Chondrocyte (in vitro differentiated cells): Measurements from ENCODE around the gene HDDC2. TPM values are rescaled to one million over a fixed set of nuclear protein-coding genes. Genes with fewer than 3 reads are reported as not detected.

Source experiments
- DNase-seq: peaks from one replicate; pipeline ENCODE4 v3.0.0; 2021; ENCODE audit warnings: mixed read lengths, low spot score
- H3K27ac Mint-ChIP-seq: one replicate; pipeline ENCODE4 v1.8.0; 2021; ENCODE audit warnings: mild to moderate bottlenecking, moderate library complexity, mixed read lengths; ENCODE audit not compliant: unreplicated experiment
- H3K27me3 Mint-ChIP-seq: 2 replicates; pipeline ENCODE4 v1.8.0; 2021; ENCODE audit warnings: low read depth, mixed read lengths
- H3K36me3 Mint-ChIP-seq: 2 replicates; pipeline ENCODE4 v1.8.0; 2021; ENCODE audit warnings: low read depth, mixed read lengths
- H3K4me1 Mint-ChIP-seq: 2 replicates; pipeline ENCODE4 v1.8.0; 2021; ENCODE audit warnings: low read depth, mild to moderate bottlenecking, mixed read lengths
- H3K4me3 Mint-ChIP-seq: one replicate; pipeline ENCODE4 v1.8.0; 2021; ENCODE audit warnings: mild to moderate bottlenecking, moderate library complexity, mixed read lengths; ENCODE audit not compliant: unreplicated experiment
- H3K9me3 Mint-ChIP-seq: 2 replicates; pipeline ENCODE4 v1.8.0; 2021; ENCODE audit warnings: low read depth, mixed read lengths
- CTCF ChIP-seq: fragments of 200-600 bp; sonication (generic); IDR thresholded peaks from 2 replicates; pipeline ENCODE4 v1.5.0; 2021; ENCODE audit warnings: antibody characterized with exemption, mild to moderate bottlenecking, moderate library complexity
- long read RNA-seq: library from polyadenylated mRNA; stranded (forward); transcript quantifications from one replicate; pipeline ENCODE4 v2.0.0, GENCODE V29; 2021
- total RNA-seq: library from RNA; stranded (reverse); gene quantifications from 3 replicates; pipeline ENCODE4 v1.2.1, GENCODE V29; 2021

HDDC2 gene
- 46.4 to 62.4 TPM (median 49.4 TPM) in 3 replicates for total RNA-seq
- long read RNA-seq, transcript HDDC2-202 (6 exons, 918 nt), result major isoform, 19 of 51 reads
- long read RNA-seq, transcript HDDC2-201 (5 exons, 1,350 nt), result minor isoform, 14 of 51 reads
- long read RNA-seq, partial matches to known transcripts, result 4 of 51 reads
- long read RNA-seq, other reads (novel, unspliced or antisense), result 14 of 51 reads

GRCh38 chr6:125301435-125302391, at the start of gene HDDC2:
Gene HDDC2, minus strand, starts transcription at chr6:125301967. Its CDS starts 35 bp downstream, at chr6:125301932.
- peaks cover 44% of the 10 kb centered on the region for H3K4me1 Mint-ChIP-seq
- peak within 1 kb of the TSS; percentile 95 for H3K27ac Mint-ChIP-seq
- peaks cover 13% of the 10 kb centered on the region for H3K9me3 Mint-ChIP-seq
- no peaks in the 10 kb centered on the region for H3K27me3 Mint-ChIP-seq
- H3K4me3 Mint-ChIP-seq, result peak within 1 kb of the TSS; percentile 81
- TF ChIP-seq CTCF, result peak; percentile 17
- DNase-seq, result peak; percentile 95
- peaks cover 24% of the 10 kb centered on the region for H3K36me3 Mint-ChIP-seq

- TF ChIP-seq CTCF, result no peak
- H3K9me3 Mint-ChIP-seq, result no peaks in the 10 kb centered on the region
- no peaks in the 10 kb centered on the region for H3K27me3 Mint-ChIP-seq
- no peak overlapping the region for H3K4me3 Mint-ChIP-seq
- H3K27ac Mint-ChIP-seq, result no peak overlapping the region
- DNase-seq, result no peak
- H3K36me3 Mint-ChIP-seq, result no peaks in the 10 kb centered on the region
- peaks cover 15% of the 10 kb centered on the region for H3K4me1 Mint-ChIP-seq
Measured at GRCh38 chr6:125346926-125347563, 45.3 kb upstream of the HDDC2 start.

GRCh38 chr6:125346201-125346925, 44.6 kb upstream of the HDDC2 start:
- Mint-ChIP-seq H3K4me3 (peak overlapping the region; percentile 14), H3K27me3 (no peaks in the 10 kb centered on the region), H3K36me3 (no peaks in the 10 kb centered on the region), H3K27ac (peak overlapping the region; percentile 62), H3K4me1 (peaks cover 10% of the 10 kb centered on the region), H3K9me3 (peaks cover 5% of the 10 kb centered on the region)
- no peak for DNase-seq
- TF ChIP-seq CTCF, result no peak

GRCh38 chr6:125341460-125341859, 39.7 kb upstream of the HDDC2 start:
- Mint-ChIP-seq H3K4me3 (no peak overlapping the region), H3K9me3 (peaks cover 5% of the 10 kb centered on the region), H3K27ac (no peak overlapping the region), H3K4me1 (peaks cover 13% of the 10 kb centered on the region), H3K27me3 (no peaks in the 10 kb centered on the region), H3K36me3 (no peaks in the 10 kb centered on the region)
- DNase-seq, result no peak
- TF ChIP-seq CTCF, result no peak
